GM19438 (cell line): Measurements from ENCODE around the gene UBE2D4.
A peak's percentile ranks its signal among the peaks of the same experiment; 100 is the strongest.
"Not testable (repeated sequence)": the region's sequence is repeated elsewhere in the genome, so short reads cannot be mapped to it uniquely, and the experiment has no call there.

Source experiments
- ATAC-seq: cut with Tn5 transposase; IDR thresholded peaks from one replicate; pipeline ENCODE4 v1.9.1; 2021; ENCODE audit warnings: low read depth; ENCODE audit not compliant: unreplicated experiment

Gene UBE2D4

DNA sequence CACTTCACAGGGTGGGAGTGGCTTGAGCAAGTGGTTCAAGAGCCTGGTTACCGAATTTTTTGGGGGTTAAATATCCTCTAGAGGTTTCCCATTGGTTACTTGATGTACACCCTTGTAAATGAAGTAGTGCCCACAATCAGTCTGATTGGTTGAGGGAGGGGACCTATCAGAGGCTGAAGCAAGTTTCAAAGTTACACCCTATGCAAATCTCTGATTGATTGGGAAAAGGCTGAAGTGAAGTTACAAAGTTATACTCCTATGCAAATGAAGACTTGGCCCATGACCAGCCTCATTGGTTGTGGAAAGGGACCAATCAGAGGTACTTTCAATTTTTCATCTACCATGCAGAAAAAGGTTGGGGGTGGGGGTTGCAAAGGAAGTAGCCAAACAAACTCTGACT, 34.7 kb downstream of the UBE2D4 start:
- ATAC-seq: no peak

DNA sequence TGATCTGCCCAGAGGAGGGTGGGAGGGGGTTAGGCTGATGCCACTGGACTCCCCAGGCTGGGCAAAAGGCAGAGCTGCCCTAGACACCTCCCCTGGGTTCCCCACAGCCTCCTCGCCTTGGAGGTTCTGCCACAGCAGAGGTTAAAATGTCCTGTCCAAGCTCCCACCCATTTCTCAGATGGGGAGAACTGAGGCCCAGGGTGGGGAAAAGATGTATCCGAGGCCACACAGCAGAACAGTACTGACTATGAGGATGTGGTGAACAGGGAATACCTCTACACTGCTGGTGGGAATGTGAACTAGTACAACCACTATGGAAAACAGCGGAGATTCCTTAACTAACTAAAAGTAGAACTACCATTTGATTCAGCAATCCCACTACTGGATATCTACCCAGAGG, 40.2 kb downstream of the UBE2D4 start:
- ATAC-seq: not testable (repeated sequence)

DNA sequence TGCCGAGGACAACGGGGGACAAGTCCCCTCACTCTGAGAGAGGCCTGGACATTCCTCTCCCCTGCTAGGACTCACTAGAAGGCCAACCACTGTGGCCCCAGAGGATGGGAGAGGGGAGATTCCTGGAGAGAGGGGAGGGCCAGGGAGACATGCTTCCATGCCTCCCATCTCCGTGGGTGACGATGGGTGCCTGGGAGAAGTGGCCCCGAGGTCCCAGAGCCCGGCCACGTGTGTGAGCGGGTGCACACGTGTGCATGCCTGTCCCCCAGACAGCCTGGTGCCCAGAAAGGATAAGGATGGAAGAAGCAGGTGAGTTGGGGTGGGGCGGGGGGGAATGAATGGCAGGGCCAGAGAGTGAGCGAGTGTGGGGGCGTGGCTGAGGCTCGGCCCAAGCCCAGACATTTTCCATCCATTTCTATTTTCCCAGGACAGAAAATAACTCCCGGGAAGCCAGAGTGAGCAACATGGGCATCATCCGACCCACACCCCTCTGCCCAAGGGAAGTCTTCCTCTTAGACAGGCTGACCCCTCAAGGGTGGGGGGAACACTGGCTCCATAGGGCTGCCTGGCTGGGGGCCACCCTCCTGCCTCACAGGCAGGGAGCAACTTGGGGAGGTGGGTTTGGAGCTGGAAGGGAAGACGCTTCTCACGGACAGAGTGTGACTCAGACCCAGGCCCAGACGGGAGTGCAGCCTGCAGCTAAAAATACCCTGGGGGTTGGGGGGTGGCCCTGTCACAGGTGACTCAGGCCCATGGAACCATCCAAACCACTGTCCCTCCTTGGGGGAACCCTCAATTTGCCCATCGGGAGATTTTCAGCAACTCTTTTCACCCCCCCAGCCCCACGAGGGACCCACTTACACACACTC, 42.2 kb downstream of the UBE2D4 start:
- not testable (repeated sequence) for ATAC-seq

DNA sequence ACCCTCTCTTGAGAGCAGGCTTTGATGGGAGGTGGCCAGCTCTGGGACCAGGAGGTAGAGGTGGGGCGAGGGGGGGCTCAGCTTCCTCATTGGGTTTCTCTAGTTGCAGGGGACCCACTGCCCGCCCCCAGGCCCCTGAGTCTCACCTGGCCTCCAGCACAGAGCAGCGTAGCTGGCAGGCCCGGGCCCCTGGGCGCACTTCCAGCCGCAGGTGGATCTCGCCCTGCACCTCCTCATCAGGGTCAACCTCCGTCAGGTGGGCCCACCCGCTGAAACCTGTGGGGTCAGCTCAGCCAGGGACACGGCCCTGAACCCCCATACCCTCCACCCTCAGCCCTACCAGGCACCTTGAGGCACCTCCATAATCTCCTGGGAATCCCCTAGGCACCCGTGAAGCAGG, 43.4 kb downstream of the UBE2D4 start:
- not testable (repeated sequence) for ATAC-seq

DNA sequence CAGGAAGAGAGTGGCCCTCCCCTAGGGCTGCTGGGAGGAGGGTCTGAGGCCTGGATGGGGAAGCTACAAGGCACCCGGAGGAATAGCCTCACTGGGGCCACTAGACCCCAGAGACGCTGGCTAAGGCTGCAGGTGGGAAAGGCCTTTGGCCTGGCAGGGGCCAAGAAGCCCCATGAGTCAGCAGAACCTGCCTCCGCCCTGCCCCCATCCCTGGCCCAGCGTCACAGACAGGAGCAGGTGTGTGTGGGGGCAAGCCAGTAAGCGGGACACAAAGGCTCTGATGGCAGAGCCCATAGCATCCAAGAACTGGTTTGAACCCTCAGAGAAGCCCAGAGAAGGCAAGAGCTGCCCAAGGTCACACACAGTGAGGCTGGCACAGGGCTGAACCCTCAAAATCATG, 44.5 kb downstream of the UBE2D4 start:
- not testable (repeated sequence) for ATAC-seq

DNA sequence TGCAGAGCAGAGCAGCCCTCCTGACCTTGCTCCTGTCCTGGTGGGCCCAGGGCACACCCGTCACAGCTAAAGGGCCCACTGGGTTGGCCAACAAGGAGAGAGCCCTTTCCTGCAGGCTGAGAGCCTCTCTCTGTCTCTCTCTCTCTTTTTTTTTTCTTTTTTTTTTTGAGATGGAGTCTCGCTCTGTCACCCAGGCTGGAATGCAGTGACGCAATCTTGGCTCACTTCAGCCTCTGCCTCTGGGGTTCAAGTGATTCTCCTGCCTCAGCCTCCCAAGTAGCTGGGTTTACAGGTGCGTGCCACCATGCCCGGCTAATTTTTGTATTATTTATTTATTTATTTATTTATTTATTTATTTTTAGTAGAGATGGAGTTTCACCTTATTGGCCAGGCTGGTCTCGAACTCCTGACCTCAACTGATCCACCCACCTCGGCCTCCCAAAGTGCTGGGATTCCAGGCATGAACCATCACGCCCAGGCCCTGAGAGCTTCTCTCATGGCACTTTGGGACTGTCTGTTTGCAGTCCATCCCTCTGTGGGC, 47.9 kb downstream of the UBE2D4 start:
- not testable (repeated sequence) for ATAC-seq

DNA sequence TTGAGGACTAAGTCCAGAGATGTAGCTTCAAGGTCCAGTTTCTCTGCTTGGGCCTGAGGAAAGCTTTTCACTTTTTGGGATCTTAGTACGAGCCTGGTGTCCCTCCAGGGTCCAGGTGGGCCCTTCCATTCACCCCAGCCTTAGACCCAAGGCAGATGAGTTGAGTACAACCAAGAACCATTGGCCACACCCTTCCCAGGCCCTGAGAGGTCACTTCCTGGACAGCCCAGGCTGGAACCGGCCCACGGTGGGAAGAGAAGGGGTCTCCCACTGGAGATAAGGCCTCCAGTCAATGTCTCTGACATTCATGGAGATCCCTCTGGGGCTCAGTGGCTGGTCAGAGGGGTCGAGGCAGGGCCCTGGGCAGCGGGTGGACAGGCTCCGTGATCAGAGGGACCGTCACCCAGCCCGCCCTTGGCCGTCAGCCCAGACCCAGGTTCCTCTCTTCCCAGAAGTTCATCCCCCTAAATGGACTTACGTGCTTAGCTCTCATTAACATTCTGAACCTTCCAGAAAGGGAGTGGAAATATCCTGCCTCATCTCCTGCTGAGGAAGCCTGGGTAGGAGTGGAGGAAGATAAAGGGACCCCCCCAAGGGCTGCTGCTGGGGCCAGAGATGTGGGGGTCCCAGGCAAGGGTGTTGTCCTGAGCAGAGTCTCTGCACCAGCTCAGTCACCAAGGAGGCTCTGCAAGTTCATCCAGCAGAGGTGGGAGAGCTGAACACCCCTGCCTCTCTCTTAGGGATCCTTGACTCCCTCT, 48.7 kb downstream of the UBE2D4 start:
- not testable (repeated sequence) for ATAC-seq

DNA sequence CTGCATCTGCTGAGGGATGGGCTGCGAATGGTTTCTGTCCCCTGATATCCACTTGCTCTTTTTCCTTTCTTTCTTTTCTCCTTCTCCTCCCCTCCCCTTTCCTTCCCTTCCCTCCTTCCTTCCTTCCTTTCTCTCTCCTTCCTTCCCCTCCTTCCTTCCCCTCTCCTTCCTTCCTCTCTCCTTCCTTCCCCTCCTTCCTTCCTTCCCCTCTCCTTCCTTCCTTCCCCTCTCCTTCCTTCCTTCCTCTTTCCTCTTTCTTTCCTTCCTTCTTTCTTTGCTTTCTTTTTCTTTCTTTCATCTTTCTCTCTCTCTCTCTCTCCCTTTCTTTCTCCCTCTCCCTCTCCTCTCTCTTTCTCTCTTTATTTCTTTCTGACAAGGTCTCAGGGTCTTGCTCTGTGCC, 51.3 kb downstream of the UBE2D4 start:
- no peak for ATAC-seq

DNA sequence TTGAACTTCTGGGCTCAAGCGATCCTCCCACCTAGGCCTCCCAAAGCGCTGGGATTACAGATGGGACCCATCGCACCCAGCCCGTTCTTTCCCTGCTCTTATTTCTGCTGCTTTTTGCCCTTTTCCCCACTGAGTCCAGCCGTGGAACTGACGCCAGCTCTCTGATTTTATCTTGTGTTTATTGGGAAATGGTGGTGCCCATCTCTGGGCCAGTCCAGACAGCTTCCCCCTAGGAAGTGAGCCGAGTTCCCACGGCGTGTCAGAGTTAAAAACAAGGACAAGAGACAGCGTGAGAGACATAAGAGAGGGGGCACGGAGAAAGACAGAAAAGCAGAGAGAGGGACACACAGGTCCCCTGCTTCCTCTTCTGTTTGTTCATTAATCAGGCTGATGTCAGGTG, 51.9 kb downstream of the UBE2D4 start:
- ATAC-seq: not testable (repeated sequence)

DNA sequence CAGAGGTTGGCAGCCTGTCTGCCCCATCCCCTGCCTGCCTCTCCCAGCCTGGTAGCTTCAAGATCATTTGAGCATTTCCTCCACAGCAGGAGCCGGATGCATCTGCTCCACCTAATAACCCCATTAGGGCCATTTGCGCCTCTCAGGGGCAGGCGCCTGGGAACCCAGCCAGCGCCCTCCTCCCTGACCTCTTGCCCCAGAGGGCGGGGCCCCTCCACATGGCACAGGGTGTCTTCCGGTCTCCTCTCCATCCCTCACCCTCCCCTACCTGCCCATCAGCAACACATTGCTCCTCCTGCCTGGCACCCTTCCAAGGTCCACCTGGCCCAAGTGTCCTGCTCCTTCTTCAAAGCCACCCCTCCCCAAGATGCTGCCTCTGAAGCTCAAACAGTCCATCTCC, 56.6 kb downstream of the UBE2D4 start:
- ATAC-seq: not testable (repeated sequence)

DNA sequence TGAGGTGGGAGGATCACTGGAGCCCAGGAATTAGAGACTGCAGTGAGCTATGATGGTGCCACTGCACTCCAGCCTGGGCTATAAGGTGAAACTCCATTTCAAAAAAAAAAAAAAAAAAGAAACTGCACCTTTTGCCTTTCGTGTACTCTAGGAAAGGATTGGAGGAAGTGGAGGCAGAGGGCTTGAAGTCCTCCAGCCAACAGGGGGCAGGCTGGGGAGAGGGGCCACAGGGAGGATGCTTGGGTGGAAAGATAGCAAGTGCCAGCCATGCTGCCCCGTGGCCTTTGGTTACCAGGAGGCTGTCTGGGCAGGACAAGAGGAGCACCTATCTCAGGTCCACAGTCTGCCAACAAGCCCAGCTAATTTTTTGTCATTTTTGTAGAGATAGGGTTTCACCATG, 57.5 kb downstream of the UBE2D4 start:
- not testable (repeated sequence) for ATAC-seq

DNA sequence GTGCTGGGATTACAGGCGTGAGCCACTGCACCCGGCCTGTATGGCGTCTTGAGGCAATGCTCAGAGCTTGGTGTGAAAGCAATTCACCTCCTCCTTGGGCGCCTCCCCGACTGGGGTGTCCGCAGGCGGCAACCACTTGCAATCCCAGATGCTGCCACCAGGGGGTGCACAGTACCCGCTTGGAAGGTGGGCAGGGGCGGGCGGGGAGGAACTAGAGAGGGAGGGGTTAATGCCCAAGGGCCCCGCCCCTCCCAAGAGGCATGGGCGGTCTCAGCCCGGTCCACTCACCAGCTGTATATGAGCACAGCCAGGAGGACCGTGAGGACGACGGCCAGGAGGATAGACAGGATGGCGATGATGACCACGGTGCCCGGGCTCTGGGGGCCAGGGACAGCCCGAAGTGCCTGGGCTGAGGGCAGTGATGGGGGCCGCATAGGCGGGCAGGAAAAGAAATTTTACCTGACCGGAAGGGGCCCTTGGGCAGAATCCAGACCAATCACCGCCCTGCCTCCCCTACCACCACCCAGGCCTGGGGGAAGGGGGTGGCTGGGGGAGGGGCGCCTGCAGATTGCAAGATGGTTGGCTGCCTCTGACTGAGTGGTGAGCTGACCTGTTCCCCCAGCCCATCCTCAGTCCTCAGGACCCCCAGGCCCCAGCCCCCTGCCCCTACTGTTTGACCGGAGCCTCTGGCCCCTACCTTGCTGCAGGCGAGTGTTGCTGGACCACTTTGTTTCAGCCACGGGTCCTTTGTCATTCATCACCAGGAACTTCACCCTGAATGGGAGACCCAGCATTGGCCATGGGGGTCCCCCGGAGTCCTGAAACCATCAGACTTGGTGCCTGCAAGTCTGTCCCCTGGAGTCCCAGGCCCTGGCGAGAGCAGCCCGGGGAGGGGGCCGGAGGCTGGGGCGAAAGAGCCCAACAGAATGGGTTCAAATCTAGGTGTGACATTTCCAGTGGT, 59.9 kb downstream of the UBE2D4 start:
- ATAC-seq: peak; percentile 89

DNA sequence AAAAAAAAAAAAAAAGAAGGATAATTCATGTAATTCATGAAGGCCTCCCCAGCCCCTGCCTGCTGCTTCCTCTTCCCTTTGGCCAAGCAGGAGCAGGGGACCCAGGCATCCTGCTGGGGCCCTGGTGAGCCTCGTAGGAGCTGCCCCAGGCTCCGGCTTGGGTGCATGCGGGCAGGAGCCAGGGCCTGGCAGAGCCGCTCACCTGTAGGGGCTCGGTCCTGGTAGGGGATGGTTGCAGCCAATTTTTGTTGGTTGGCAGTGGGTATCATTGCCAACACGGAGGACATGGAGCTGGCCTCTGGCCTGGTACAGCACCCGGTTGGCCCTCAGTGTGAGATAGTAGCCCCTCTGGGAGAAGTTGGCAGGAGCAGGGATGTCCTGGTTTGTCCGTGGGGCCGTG, 61.2 kb downstream of the UBE2D4 start:
- ATAC-seq: not testable (repeated sequence)

DNA sequence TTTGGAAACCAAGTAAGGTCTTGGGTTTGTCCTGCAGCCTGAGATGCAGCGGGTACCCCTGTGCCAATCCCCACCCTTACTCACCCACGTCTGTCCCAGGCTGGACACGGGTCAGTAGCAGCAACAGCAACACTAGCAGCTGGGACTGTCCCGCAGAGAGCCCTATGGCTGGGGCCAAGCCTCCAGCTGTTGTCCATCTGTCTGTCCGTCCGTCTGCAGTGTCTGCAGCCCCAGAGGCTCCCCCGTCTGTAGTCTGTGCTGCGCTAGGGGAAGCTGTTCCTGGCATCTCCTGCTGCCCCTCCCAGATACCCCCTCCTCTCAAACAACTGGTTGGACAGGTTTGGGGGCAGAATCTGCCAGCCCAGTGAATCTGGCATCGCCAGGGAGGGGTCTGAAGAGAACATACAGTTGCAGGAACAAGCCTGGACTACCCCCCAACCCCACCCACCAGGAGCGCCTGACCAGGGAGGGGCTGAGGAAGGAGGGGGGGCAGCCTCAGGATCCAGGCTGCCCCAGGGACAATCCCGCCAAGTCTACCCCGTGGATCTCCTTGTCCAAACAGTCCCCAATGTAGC, 63.9 kb downstream of the UBE2D4 start:
- ATAC-seq: not testable (repeated sequence)

DNA sequence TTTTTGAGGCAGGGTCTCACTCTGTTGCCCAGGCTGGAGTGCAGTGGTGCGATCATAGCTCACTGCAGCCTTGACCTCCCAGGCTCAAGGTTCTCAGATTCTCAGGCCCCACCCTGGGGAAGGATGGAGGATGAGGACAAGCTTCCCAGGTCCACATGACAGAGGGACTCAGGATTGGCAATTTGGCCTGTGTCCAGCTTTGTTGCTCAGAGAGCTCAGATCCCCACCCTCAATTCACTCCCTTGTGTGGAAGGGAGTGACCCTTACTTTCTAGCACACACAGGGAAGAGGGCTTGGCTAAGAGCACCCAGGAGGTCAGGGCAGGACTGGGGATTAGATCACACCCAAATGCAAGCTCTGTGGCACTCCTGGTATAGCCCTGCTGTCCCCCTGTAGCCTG, 64.6 kb downstream of the UBE2D4 start:
- ATAC-seq: not testable (repeated sequence)

DNA sequence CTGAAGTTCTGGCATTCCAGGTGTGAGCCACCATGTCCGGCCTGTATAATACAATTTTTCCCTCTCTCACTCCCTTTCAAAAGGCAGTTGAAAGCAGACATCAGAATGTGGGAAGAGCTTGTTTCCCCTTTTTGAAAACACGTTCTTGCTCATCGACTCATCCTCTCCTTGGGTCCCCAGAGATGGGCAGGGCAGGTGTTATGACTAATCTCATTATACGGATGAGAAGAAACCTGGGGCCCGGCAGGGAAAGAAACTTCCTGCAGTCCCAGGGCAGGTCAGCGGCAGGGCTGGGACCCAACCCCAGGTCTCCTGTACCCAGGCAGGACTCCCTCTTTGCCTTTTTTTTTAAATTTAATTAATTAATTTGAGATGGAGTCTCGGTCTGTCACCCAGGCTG, 66.7 kb downstream of the UBE2D4 start:
- ATAC-seq: peak; percentile 96

DNA sequence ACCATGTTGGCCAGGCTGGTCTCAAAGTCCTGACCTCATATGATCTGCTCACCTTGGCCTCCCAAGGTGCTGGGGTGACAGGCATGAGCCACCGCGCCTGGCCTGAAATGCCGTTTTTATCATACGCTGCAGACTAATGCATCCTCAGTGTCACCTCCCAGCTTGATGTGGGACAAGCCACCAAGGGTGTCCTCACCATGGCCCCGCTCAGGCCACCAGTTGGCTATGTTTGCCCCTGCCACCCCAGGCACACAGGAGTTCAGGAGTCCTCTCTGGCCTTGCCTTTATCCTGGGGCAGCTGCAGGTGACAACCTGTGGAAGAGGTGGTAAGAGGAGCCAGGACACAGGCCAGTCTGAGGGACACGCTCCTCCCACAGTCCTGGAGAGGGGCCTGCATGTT, 68.4 kb downstream of the UBE2D4 start:
- ATAC-seq: not testable (repeated sequence)

DNA sequence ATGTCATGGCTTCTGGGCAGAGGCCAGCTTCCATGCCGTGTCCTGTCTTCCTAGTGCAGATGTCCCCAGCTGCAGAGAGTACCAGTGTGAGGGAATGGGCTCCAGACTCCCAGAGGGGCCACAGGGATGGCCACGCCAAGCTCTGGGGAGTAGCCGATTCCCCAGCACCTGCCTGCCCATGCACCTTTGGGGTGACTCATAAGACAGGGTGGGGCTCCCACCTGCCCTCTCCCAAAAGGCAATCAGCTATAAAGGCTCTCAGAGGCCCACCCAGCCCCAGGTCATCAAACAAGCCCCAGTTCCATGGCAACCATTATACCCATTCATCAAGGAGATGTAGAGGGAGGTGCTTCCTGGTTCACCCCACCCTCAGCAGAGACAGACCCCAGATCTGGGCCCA, 71.3 kb downstream of the UBE2D4 start, which contains the start of gene SPDYE1:
Gene SPDYE1, plus strand, starts transcription at position 366 of the 400 bp plus-strand sequence. CDS start 2,053 bp downstream, outside the sequence.
- ATAC-seq: not testable (repeated sequence)
